HepG2 (cell line): Measurements from ENCODE around the gene SPRYD3. TPM values are rescaled to one million over a fixed set of nuclear protein-coding genes. Genes with fewer than 3 reads are reported as not detected.

Experiments used
- CSRNP2 ChIP-seq: sonication (generic); formaldehyde crosslinking; conservative IDR thresholded peaks from 2 replicates; pipeline ENCODE4 v1.8.0; 2022; ENCODE audit warnings: low read depth, missing genetic modification reagents
- FIP1L1 ChIP-seq: fragments of 200-400 bp; formaldehyde crosslinking; IDR thresholded peaks from 2 replicates; pipeline ENCODE4 v1.6.1; 2018; ENCODE audit warnings: low read depth, mild to moderate bottlenecking, low read length, moderate library complexity, borderline replicate concordance; ENCODE audit not compliant: insufficient read depth
- FOSL1 ChIP-seq: sonication (generic); formaldehyde crosslinking; IDR thresholded peaks from 2 replicates; pipeline ENCODE4 v1.9.0; 2021; ENCODE audit warnings: missing genetic modification reagents, borderline replicate concordance
- HIVEP1 ChIP-seq: sonication (generic); formaldehyde crosslinking; IDR thresholded peaks from 2 replicates; pipeline ENCODE4 v1.4.0; 2020; ENCODE audit warnings: mild to moderate bottlenecking, missing genetic modification reagents
- IRF1 ChIP-seq: sonication (generic); formaldehyde crosslinking; IDR thresholded peaks from 2 replicates; pipeline ENCODE4 v1.4.0; 2020; ENCODE audit warnings: low read depth, mild to moderate bottlenecking, missing genetic modification reagents
- PAXIP1 ChIP-seq: sonication (generic); formaldehyde crosslinking; conservative IDR thresholded peaks from 2 replicates; pipeline ENCODE4 v1.4.0; 2020; ENCODE audit warnings: mild to moderate bottlenecking, missing genetic modification reagents, moderate library complexity
- PHB2 ChIP-seq: fragments of 450-650 bp; IDR thresholded peaks from 2 replicates; pipeline ENCODE4 v1.6.1; 2018; ENCODE audit not compliant: partially characterized antibody
- RORA ChIP-seq: sonication (generic); formaldehyde crosslinking; IDR thresholded peaks from 2 replicates; pipeline ENCODE4 v1.5.0; 2020; ENCODE audit warnings: mild to moderate bottlenecking, missing genetic modification reagents, moderate library complexity
- TBP ChIP-seq: sonication (generic); formaldehyde crosslinking; IDR thresholded peaks from 2 replicates; pipeline ENCODE4 v1.5.0; 2020; ENCODE audit warnings: missing genetic modification reagents
- TMF1 ChIP-seq: sonication (generic); formaldehyde crosslinking; IDR thresholded peaks from 2 replicates; pipeline ENCODE4 v1.8.1; 2022; ENCODE audit warnings: low read depth, missing genetic modification reagents
- XRCC5 ChIP-seq: fragments of 200-400 bp; formaldehyde crosslinking; optimal IDR thresholded peaks from 2 replicates; pipeline ENCODE3; 2017; ENCODE audit warnings: mild to moderate bottlenecking, low read length
- ZBTB37 ChIP-seq: sonication (generic); formaldehyde crosslinking; IDR thresholded peaks from 2 replicates; pipeline ENCODE4 v1.4.0; 2020; ENCODE audit warnings: mild to moderate bottlenecking, missing genetic modification reagents
- ZBTB46 ChIP-seq: sonication (generic); formaldehyde crosslinking; IDR thresholded peaks from 2 replicates; pipeline ENCODE4 v1.4.0; 2020; ENCODE audit warnings: mild to moderate bottlenecking, missing genetic modification reagents, borderline replicate concordance
- ZMYM4 ChIP-seq: sonication (generic); formaldehyde crosslinking; IDR thresholded peaks from 2 replicates; pipeline ENCODE4 v1.8.1; 2023; ENCODE audit warnings: mild to moderate bottlenecking, missing genetic modification reagents
- ZNF10 ChIP-seq: sonication (generic); formaldehyde crosslinking; IDR thresholded peaks from 2 replicates; pipeline ENCODE4 v1.4.0; 2020; ENCODE audit warnings: mild to moderate bottlenecking, low read depth, missing genetic modification reagents, borderline replicate concordance
- ZNF3 ChIP-seq: IDR thresholded peaks from 2 replicates; pipeline ENCODE4 v1.7.0; 2017; ENCODE audit warnings: inconsistent platforms
- ZNF546 ChIP-seq: sonication (generic); formaldehyde crosslinking; conservative IDR thresholded peaks from 2 replicates; pipeline ENCODE4 v1.8.1; 2023; ENCODE audit warnings: mild to moderate bottlenecking, missing genetic modification reagents
- ZNF616 ChIP-seq: sonication (generic); formaldehyde crosslinking; IDR thresholded peaks from 2 replicates; pipeline ENCODE4 v1.5.0; 2020; ENCODE audit warnings: low read depth, mild to moderate bottlenecking, missing genetic modification reagents
- ZNF691 ChIP-seq: sonication (generic); formaldehyde crosslinking; IDR thresholded peaks from 2 replicates; pipeline ENCODE4 v1.4.0; 2020; ENCODE audit warnings: missing genetic modification reagents, low read depth, mild to moderate bottlenecking, borderline replicate concordance
- polyA plus RNA-seq, 8 experiments: library from polyadenylated mRNA; depleted of rRNA in 3 of 8; stranded (reverse) in 7 of 8; unstranded in 1 of 8; fragments of >200 nt; fragmentation: Illumina TruSeq in 4 of 8; extraction: Trizol in 4 of 8; gene quantifications; 2 replicates each; pipeline versions ENCODE4 v1.2.1 to v1.2.3, GENCODE V29; 2011 to 2016; ENCODE audit warnings: low read depth in 4 of 8, missing spikeins in 1 of 8, mixed read lengths in 1 of 8; ENCODE audit not compliant: insufficient read depth in 1 of 8
- total RNA-seq, 5 experiments: library from RNA; depleted of rRNA; stranded (reverse); fragments of >200 nt; fragmentation: Illumina TruSeq; extraction: Trizol; gene quantifications; 2 replicates each; pipeline ENCODE4 v1.2.3, GENCODE V29; 2016; ENCODE audit warnings: low read depth in 1 of 5

The SPRYD3 gene
- total and polyA plus RNA-seq, 2 of the 13 experiments (the other 11 are each of a cell fraction or from before 2014, with no cell fraction given) = 9.0 to 9.2 TPM

GRCh38 chr12:53049571-53050318, 29.4 kb downstream of the SPRYD3 start, which contains the start of gene TNS2 (continued):
- TF ChIP-seq PAXIP1 (peak; percentile 69), ZNF10 (no peak), PHB2 (no peak), ZMYM4 (CRISPR knock-in tag) (0 out of 2 replicates have a peak, but pooled peaks have one; percentile 28), XRCC5 (no peak), RORA (CRISPR knock-in tag) (no peak), FIP1L1 (no peak), CSRNP2 (CRISPR knock-in tag) (no peak), IRF1 (CRISPR knock-in tag) (no peak), TMF1 (CRISPR knock-in tag) (no peak), HIVEP1 (CRISPR knock-in tag) (peak; percentile 63; the same call in 1 of the 2 replicates), ZNF691 (no peak), FOSL1 (CRISPR knock-in tag) (no peak), ZNF3 (CRISPR knock-in tag) (no peak), ZBTB46 (CRISPR knock-in tag) (no peak), ZBTB37 (no peak), ZNF616 (CRISPR knock-in tag) (0 out of 2 replicates have a peak, but pooled peaks have one; percentile 70), ZNF546 (CRISPR knock-in tag) (no peak), TBP (CRISPR knock-in tag) (no peak)
